IMR-90 (cell line): ENCODE results near the gene CEP41. TPM values are rescaled to one million over a fixed set of nuclear protein-coding genes. Genes with fewer than 3 reads are reported as not detected.

Experiments used
- ATAC-seq: fragments of 200-7000 bp; cut with Tn5 transposase; 2 replicates; pipeline ENCODE4 v1.9.1; 2020; ENCODE audit warnings: low read depth, mild to moderate bottlenecking, moderate library complexity
- BruUV-seq: library from RNA; stranded (reverse); fragments of 400-500 nt; replicated peaks from 2 replicates; lab custom pipeline; 2021; lab: Mats Ljungman, UMichigan
- CTCF ChIA-PET: fragments of 300-600 bp; formaldehyde crosslinking; extraction: SDS; loops from one replicate; lab custom pipeline; 2021; ENCODE audit warnings: antibody characterized with exemption; lab: Yijun Ruan, JAX
- POLR2A ChIA-PET: fragments of 300-600 bp; sonication (Branson Sonifier 250); formaldehyde crosslinking; loops from one replicate; lab custom pipeline; 2022; ENCODE audit warnings: antibody characterized with exemption; ENCODE audit not compliant: unreplicated experiment; lab: Charles Lee
- DNase-seq: peaks from one replicate; pipeline ENCODE4 v3.0.0; 2013
- H2AFZ ChIP-seq: replicated peaks from 2 replicates; pipeline ENCODE3; 2013; ENCODE audit warnings: low read length, mild to moderate bottlenecking; ENCODE audit not compliant: poor library complexity
- H2AK5ac ChIP-seq: 2 replicates; pipeline ENCODE4 v1.6.1; 2013; ENCODE audit warnings: low read depth, low read length, inconsistent platforms
- H2AK9ac ChIP-seq: replicated peaks from 2 replicates; pipeline ENCODE3; 2013; ENCODE audit warnings: mild to moderate bottlenecking, low read depth, low read length, moderate library complexity; ENCODE audit not compliant: poor library complexity
- H2BK120ac ChIP-seq: 2 replicates; pipeline ENCODE4 v1.6.1; 2013; ENCODE audit warnings: low read depth, low read length, inconsistent platforms
- H2BK15ac ChIP-seq: 3 replicates; pipeline ENCODE4 v1.6.1; 2013; ENCODE audit warnings: low read depth, low read length, inconsistent platforms
- H2BK20ac ChIP-seq: 2 replicates; pipeline ENCODE4 v1.6.1; 2013; ENCODE audit warnings: low read depth, mild to moderate bottlenecking, inconsistent platforms, low read length, moderate library complexity
- H2BK5ac ChIP-seq: 2 replicates; pipeline ENCODE4 v1.6.1; 2013; ENCODE audit warnings: mild to moderate bottlenecking, low read depth, low read length, inconsistent platforms; ENCODE audit not compliant: poor library complexity, severe bottlenecking
- H3K14ac ChIP-seq: replicated peaks from 2 replicates; pipeline ENCODE4 v1.6.1; 2013; ENCODE audit warnings: low read depth, low read length, inconsistent platforms
- H3K18ac ChIP-seq: 2 replicates; pipeline ENCODE4 v1.6.1; 2013; ENCODE audit warnings: low read depth, low read length, control low read depth
- H3K23ac ChIP-seq: 2 replicates; pipeline ENCODE4 v1.6.1; 2013; ENCODE audit warnings: low read depth, low read length, inconsistent platforms
- H3K27ac ChIP-seq: 2 replicates; pipeline ENCODE4 v1.5.1; 2013; ENCODE audit warnings: mild to moderate bottlenecking, control low read depth, low read length; ENCODE audit not compliant: insufficient read depth
- H3K27me3 ChIP-seq: 2 replicates; pipeline ENCODE4 v1.6.1; 2013; ENCODE audit warnings: low read length; ENCODE audit not compliant: control insufficient read depth, insufficient read depth
- H3K36me3 ChIP-seq: 2 replicates; pipeline ENCODE4 v1.6.1; 2013; ENCODE audit warnings: low read length, mixed read lengths; ENCODE audit not compliant: control insufficient read depth, insufficient read depth
- H3K4ac ChIP-seq: 2 replicates; pipeline ENCODE4 v1.6.1; 2013; ENCODE audit warnings: low read depth, low read length, inconsistent platforms
- H3K4me1 ChIP-seq: 2 replicates; pipeline ENCODE4 v1.6.1; 2013; ENCODE audit warnings: low read length, mixed read lengths; ENCODE audit not compliant: control insufficient read depth, insufficient read depth
- H3K4me2 ChIP-seq: 2 replicates; pipeline ENCODE4 v1.6.1; 2013; ENCODE audit warnings: low read depth, mild to moderate bottlenecking, control low read depth, low read length, moderate library complexity
- H3K4me3 ChIP-seq: 2 replicates; pipeline ENCODE4 v1.5.1; 2013; ENCODE audit warnings: low read depth, mild to moderate bottlenecking, control low read depth, low read length, moderate library complexity; ENCODE audit not compliant: insufficient read depth
- H3K56ac ChIP-seq: 2 replicates; pipeline ENCODE4 v1.6.1; 2013; ENCODE audit warnings: low read length, inconsistent platforms; ENCODE audit not compliant: insufficient read depth; ENCODE audit errors: extremely low read depth
- H3K79me1 ChIP-seq, 2 experiments: 2 replicates each; pipeline ENCODE4 v1.6.1; 2013; ENCODE audit warnings: low read length in 2 of 2, inconsistent platforms in 1 of 2, low read depth in 1 of 2
- H3K9ac ChIP-seq: 2 replicates; pipeline ENCODE4 v1.6.1; 2013; ENCODE audit warnings: low read depth, low read length, control low read depth
- H3K9me1 ChIP-seq: 2 replicates; pipeline ENCODE4 v1.6.1; 2013; ENCODE audit warnings: low read length, inconsistent platforms; ENCODE audit not compliant: insufficient read depth
- H3K9me3 ChIP-seq: 2 replicates; pipeline ENCODE4 v1.6.1; 2013; ENCODE audit warnings: low read length; ENCODE audit not compliant: control insufficient read depth, insufficient read depth
- H4K20me1 ChIP-seq: 2 replicates; pipeline ENCODE4 v1.6.1; 2013; ENCODE audit warnings: low read length, inconsistent platforms; ENCODE audit not compliant: insufficient read depth
- H4K5ac ChIP-seq: 2 replicates; pipeline ENCODE4 v1.6.1; 2013; ENCODE audit warnings: mild to moderate bottlenecking, low read depth, low read length, control low read depth
- H4K8ac ChIP-seq, 2 experiments: 2 replicates each; pipeline ENCODE4 v1.6.1; 2013; ENCODE audit warnings: low read depth in 2 of 2, low read length in 2 of 2, control low read depth in 1 of 2, inconsistent platforms in 1 of 2
- H4K91ac ChIP-seq: 2 replicates; pipeline ENCODE4 v1.6.1; 2013; ENCODE audit warnings: low read depth, low read length, inconsistent platforms; ENCODE audit not compliant: insufficient read depth
- BHLHE40 ChIP-seq: fragments of 150-350 bp; IDR thresholded peaks from 2 replicates; pipeline ENCODE4 v1.6.1; 2016; ENCODE audit warnings: mild to moderate bottlenecking, low read depth, low read length
- CTCF ChIP-seq: conservative IDR thresholded peaks from 2 replicates; pipeline ENCODE4 v1.5.1; 2012; ENCODE audit warnings: mild to moderate bottlenecking, low read depth, low read length, improper control_type of control experiment
- MXI1 ChIP-seq: IDR thresholded peaks from 2 replicates; pipeline ENCODE4 v1.6.1; 2012; ENCODE audit warnings: low read depth, mild to moderate bottlenecking, low read length, moderate library complexity, borderline replicate concordance
- RFX5 ChIP-seq: IDR thresholded peaks from 2 replicates; pipeline ENCODE4 v1.8.0; 2012; ENCODE audit warnings: low read depth, mild to moderate bottlenecking, low read length, moderate library complexity
- WGBS, 2 experiments: methylation state at CpG; one replicate each; pipeline versions ENCODE4 v1.1.5 to v1.1.7; 2013; ENCODE audit warnings: missing lambda C conversion rate in 2 of 2; ENCODE audit not compliant: insufficient read length in 1 of 2; ENCODE audit errors: extremely low coverage in 2 of 2; 5-methylcytosine and 5-hydroxymethylcytosine counted together
- dilution Hi-C: fragments of 300-500 bp; cut with HindIII; formaldehyde crosslinking; loops from one replicate; pipeline ENCODE4 v1.14.3; 2018; ENCODE audit warnings: low sequenced_read_pairs; ENCODE audit not compliant: unreplicated experiment
- in situ Hi-C: fragments of 300-500 bp; cut with MboI; formaldehyde crosslinking; loops from 3 replicates; pipeline ENCODE4 v1.14.3; 2019; ENCODE audit warnings: low sequenced_read_pairs, inconsistent platforms, mixed read lengths
- intact Hi-C: fragments of 100-400 bp; cut with micrococcal nuclease; formaldehyde crosslinking; loops from 2 replicates; pipeline ENCODE4 v1.10.0; 2022
- polyA plus RNA-seq, 3 experiments: library from polyadenylated mRNA; depleted of rRNA; stranded (reverse); fragments of >200 nt; gene quantifications; 2 replicates each; pipeline ENCODE4 v1.2.3, GENCODE V29; 2012; ENCODE audit warnings: low replicate concordance in 1 of 3
- total RNA-seq: library from RNA; depleted of rRNA; stranded (reverse); fragments of >200 nt; gene quantifications from 2 replicates; pipeline ENCODE4 v1.2.3, GENCODE V29; 2012

CEP41 gene
- total and polyA plus RNA-seq, 2 of the 4 experiments (the other 2 are of a cell fraction), result 12.2 to 21.9 TPM

- Histone ChIP-seq H2AFZ (no peak overlapping the region), H3K56ac (no peak overlapping the region), H3K9me1 (peaks cover 4% of the 10 kb centered on the region; the same call in 1 of the 2 replicates), H3K23ac (no peak overlapping the region), H3K14ac (no peak overlapping the region), H3K36me3 (no peaks in the 10 kb centered on the region), H4K8ac (no peak overlapping the region), H3K4me1 (peaks cover 6% of the 10 kb centered on the region), H3K27me3 (no peaks in the 10 kb centered on the region), H3K4ac (no peak overlapping the region), H3K9me3 (peaks cover 4% of the 10 kb centered on the region; the same call in 1 of the 2 replicates), H3K79me1 (peaks cover 3 to 15% of the 10 kb centered on the region in 2 experiments; a peak in 3 of 4 replicates), H3K4me3 (no peak overlapping the region), H3K4me2 (no peak overlapping the region), H3K27ac (no peak overlapping the region), H2BK120ac (no peak overlapping the region), H2BK20ac (no peak overlapping the region), H4K5ac (0 out of 2 replicates have a peak overlapping the region, but pooled peaks have one; percentile 29), H2AK5ac (no peak overlapping the region), H2AK9ac (no peak overlapping the region), H4K20me1 (no peaks in the 10 kb centered on the region), H2BK15ac (no peak overlapping the region), H2BK5ac (no peak overlapping the region), H3K9ac (no peak overlapping the region), H3K18ac (no peak overlapping the region), H4K91ac (no peak overlapping the region)
- no peak for TF ChIP-seq RFX5
- TF ChIP-seq BHLHE40, result no peak
- no peak for TF ChIP-seq MXI1
- no peak for TF ChIP-seq CTCF
- ATAC-seq (no peak), DNase-seq (no peak)
- dilution Hi-C loops, result no loop called here
- ChIA-PET CTCF (no interaction called here), POLR2A (no interaction called here)
- 64% methylated on average over 2 of the region's 5 CpGs; no CpG with 5 or more reads in 1 of the 2 experiments for WGBS, 2 experiments
- intact Hi-C loops, result loop anchor here (5.0 kb wide), 3 partner anchors 42 to 203 kb away; no protein-coding TSS in a partner anchor
- BruUV-seq, result no TSS peak
- in situ Hi-C loops, result no loop called here
Measured at GRCh38 chr7:130444751-130445407, 4.1 kb upstream of the CEP41 start.
